ENCODE measurements around the gene SLC41A1.

GRCh38 chr1:205750138-205751035 is 62.6 kb downstream of the SLC41A1 start, which contains the start of gene NUCKS1:
- TF ChIP-seq CTCF (IDR thresholded peaks at IDR 0.05; ENCODE audit: low read depth, low read length) (no peak), EZH2phosphoT487 (IDR thresholded peaks at IDR 0.05; ENCODE audit: low read depth) (no peak)
